Mesendoderm (in vitro differentiated cells): Measurements from ENCODE around the gene C2CD3.

Source experiments
- DNase-seq: peaks from one replicate; pipeline ENCODE4 v3.0.0; 2013
- H2AK5ac ChIP-seq: 2 replicates; pipeline ENCODE4 v1.6.1; 2013; ENCODE audit warnings: low read length, inconsistent platforms
- H2BK120ac ChIP-seq: 2 replicates; pipeline ENCODE4 v1.6.1; 2013; ENCODE audit warnings: low read depth, mild to moderate bottlenecking, low read length, moderate library complexity, mixed read lengths
- H2BK15ac ChIP-seq: replicated peaks from 2 replicates; pipeline ENCODE4 v1.6.1; 2013; ENCODE audit warnings: low read depth, mild to moderate bottlenecking, moderate library complexity
- H2BK5ac ChIP-seq: 2 replicates; pipeline ENCODE4 v1.6.1; 2013; ENCODE audit warnings: low read length, inconsistent platforms
- H3K18ac ChIP-seq: 2 replicates; pipeline ENCODE4 v1.6.1; 2013; ENCODE audit warnings: mild to moderate bottlenecking, low read length, mixed read lengths
- H3K23ac ChIP-seq: one replicate; pipeline ENCODE4 v1.6.1; 2013; ENCODE audit warnings: low read length
- H3K27ac ChIP-seq: 2 replicates; pipeline ENCODE4 v1.5.1; 2013; ENCODE audit warnings: low read depth, mild to moderate bottlenecking, inconsistent platforms, low read length, moderate library complexity
- H3K27me3 ChIP-seq: 2 replicates; pipeline ENCODE4 v1.6.1; 2013; ENCODE audit warnings: low read length, control low read depth, mild to moderate bottlenecking, inconsistent platforms; ENCODE audit not compliant: insufficient read depth, poor library complexity
- H3K36me3 ChIP-seq: 2 replicates; pipeline ENCODE4 v1.6.1; 2013; ENCODE audit warnings: low read length, inconsistent platforms; ENCODE audit not compliant: control insufficient read depth, insufficient read depth
- H3K4ac ChIP-seq: one replicate; pipeline ENCODE4 v1.6.1; 2013; ENCODE audit warnings: low read depth, mild to moderate bottlenecking, low read length, moderate library complexity
- H3K4me1 ChIP-seq: 2 replicates; pipeline ENCODE4 v1.6.1; 2013; ENCODE audit warnings: low read depth, low read length, inconsistent platforms; ENCODE audit not compliant: control insufficient read depth
- H3K4me2 ChIP-seq: 2 replicates; pipeline ENCODE4 v1.6.1; 2013; ENCODE audit warnings: low read length
- H3K4me3 ChIP-seq: 2 replicates; pipeline ENCODE4 v1.5.1; 2013; ENCODE audit warnings: mild to moderate bottlenecking, low read length
- H3K56ac ChIP-seq: one replicate; pipeline ENCODE4 v1.6.1; 2013; ENCODE audit warnings: low read length
- H3K79me1 ChIP-seq: 2 replicates; pipeline ENCODE4 v1.6.1; 2013; ENCODE audit warnings: low read length, inconsistent platforms
- H3K79me2 ChIP-seq: 2 replicates; pipeline ENCODE4 v1.6.1; 2013; ENCODE audit warnings: mild to moderate bottlenecking, low read length; ENCODE audit not compliant: control insufficient read depth, insufficient read depth
- H3K9ac ChIP-seq: 2 replicates; pipeline ENCODE4 v1.6.1; 2013; ENCODE audit warnings: low read length, inconsistent platforms
- H4K5ac ChIP-seq: one replicate; pipeline ENCODE4 v1.6.1; 2013; ENCODE audit warnings: low read length
- H4K8ac ChIP-seq: one replicate; pipeline ENCODE4 v1.6.1; 2013; ENCODE audit warnings: low read depth, mild to moderate bottlenecking, control low read depth, low read length, moderate library complexity
- WGBS: extraction: QIAGEN DNeasy Blood & Tissue Kit; methylation state at CpG from one replicate; pipeline ENCODE4 v1.1.7; 2013; ENCODE audit warnings: low lambda C conversion rate, missing lambda C conversion rate; ENCODE audit not compliant: insufficient coverage; ENCODE audit errors: extremely low coverage; 5-methylcytosine and 5-hydroxymethylcytosine counted together

The C2CD3 gene

DNA sequence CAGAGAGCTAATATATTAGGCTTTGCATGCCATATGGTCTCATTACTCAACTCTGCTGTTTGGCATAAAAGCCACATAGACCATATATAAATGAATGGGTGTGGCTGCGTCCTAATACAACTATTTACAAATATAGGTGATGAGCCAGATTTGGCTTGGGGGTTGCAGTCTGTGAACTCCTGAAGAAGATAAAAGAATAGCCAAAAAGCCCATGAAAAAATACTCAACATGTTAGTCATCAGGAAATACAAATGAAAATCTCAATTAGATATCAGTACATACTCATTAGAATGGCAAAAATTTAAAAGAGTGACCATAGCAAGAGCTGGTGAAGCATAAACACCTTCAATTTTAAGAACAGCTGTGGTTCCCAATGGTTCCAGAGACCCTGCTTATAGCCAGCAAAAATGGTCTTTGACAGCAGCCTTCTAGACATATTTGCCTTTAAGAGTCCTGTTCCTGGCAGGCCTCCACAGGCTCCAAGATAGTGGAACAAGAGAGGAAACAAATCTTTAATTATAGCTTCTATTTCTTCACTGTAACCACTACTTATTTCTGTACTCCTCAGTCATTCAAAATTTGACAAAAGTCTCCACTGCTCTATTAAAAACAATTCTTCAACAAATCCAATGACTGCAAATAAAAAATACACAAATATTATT, 16.1 kb downstream of the C2CD3 start:
- Histone ChIP-seq H3K23ac (no peak overlapping the region), H3K4me3 (no peak overlapping the region), H3K56ac (no peak overlapping the region), H2BK120ac (no peak overlapping the region), H3K79me1 (no peaks in the 10 kb centered on the region), H3K79me2 (no peaks in the 10 kb centered on the region), H3K4ac (no peak overlapping the region), H4K8ac (no peak overlapping the region), H4K5ac (no peak overlapping the region), H3K4me1 (no peaks in the 10 kb centered on the region), H2BK15ac (no peak overlapping the region), H3K36me3 (no peaks in the 10 kb centered on the region), H3K18ac (no peak overlapping the region), H2AK5ac (no peak overlapping the region), H3K4me2 (no peak overlapping the region), H3K27ac (no peak overlapping the region), H3K27me3 (no peaks in the 10 kb centered on the region), H3K9ac (no peak overlapping the region), H2BK5ac (no peak overlapping the region)
- WGBS: no CpG with 5 or more reads among the region's 1 CpG
- no peak for DNase-seq

DNA sequence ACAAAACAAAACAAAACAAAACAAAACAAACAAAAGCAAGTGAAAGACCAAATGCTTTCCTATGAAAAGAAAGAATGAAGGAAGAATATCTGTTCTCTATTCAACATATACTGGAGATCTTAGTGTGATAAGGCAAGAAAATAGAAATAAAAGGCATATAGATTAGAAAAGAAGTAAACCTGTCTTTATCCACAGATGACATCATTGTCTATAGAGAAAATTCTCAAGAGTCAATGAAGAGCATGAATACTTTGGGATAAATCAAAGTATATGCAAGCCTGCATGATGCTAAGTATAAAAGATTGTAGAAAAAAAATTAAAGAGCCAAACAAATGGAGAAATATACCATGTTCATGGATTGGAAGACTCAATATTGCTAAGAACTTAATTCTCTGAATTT, 17.6 kb downstream of the C2CD3 start:
- no peak overlapping the region for H3K18ac ChIP-seq
- no peak overlapping the region for H4K8ac ChIP-seq
- H2BK120ac ChIP-seq: no peak overlapping the region
- H3K4me3 ChIP-seq: no peak overlapping the region
- no peaks in the 10 kb centered on the region for H3K27me3 ChIP-seq
- H3K56ac ChIP-seq: no peak overlapping the region
- H2BK5ac ChIP-seq: no peak overlapping the region
- no peaks in the 10 kb centered on the region for H3K4me1 ChIP-seq
- no peak overlapping the region for H2BK15ac ChIP-seq
- no peak for DNase-seq
- no peaks in the 10 kb centered on the region for H3K79me2 ChIP-seq
- no peak overlapping the region for H3K27ac ChIP-seq
- H3K79me1 ChIP-seq: no peaks in the 10 kb centered on the region
- no peak overlapping the region for H3K4me2 ChIP-seq
- H3K23ac ChIP-seq: no peak overlapping the region
- no peaks in the 10 kb centered on the region for H3K36me3 ChIP-seq
- H3K9ac ChIP-seq: no peak overlapping the region
- no peak overlapping the region for H2AK5ac ChIP-seq
- H4K5ac ChIP-seq: no peak overlapping the region
- no peak overlapping the region for H3K4ac ChIP-seq

- H3K4me1 ChIP-seq: no peaks in the 10 kb centered on the region
- no peaks in the 10 kb centered on the region for H3K27me3 ChIP-seq
- H3K4ac ChIP-seq: no peak overlapping the region
- no peak overlapping the region for H3K9ac ChIP-seq
- DNase-seq: no peak
- H3K4me2 ChIP-seq: no peak overlapping the region
- no CpG with 5 or more reads among the region's 5 CpGs for WGBS
- H3K79me2 ChIP-seq: no peaks in the 10 kb centered on the region
- no peak overlapping the region for H3K23ac ChIP-seq
- no peak overlapping the region for H3K27ac ChIP-seq
- no peak overlapping the region for H4K5ac ChIP-seq
- H3K36me3 ChIP-seq: no peaks in the 10 kb centered on the region
- H3K56ac ChIP-seq: no peak overlapping the region
- no peak overlapping the region for H2BK15ac ChIP-seq
- no peak overlapping the region for H2BK5ac ChIP-seq
- H2AK5ac ChIP-seq: no peak overlapping the region
- H4K8ac ChIP-seq: no peak overlapping the region
- no peak overlapping the region for H2BK120ac ChIP-seq
- no peak overlapping the region for H3K18ac ChIP-seq
- no peaks in the 10 kb centered on the region for H3K79me1 ChIP-seq
- H3K4me3 ChIP-seq: no peak overlapping the region
Measured at GRCh38 chr11:74147199-74147929, 23.4 kb downstream of the C2CD3 start.

DNA sequence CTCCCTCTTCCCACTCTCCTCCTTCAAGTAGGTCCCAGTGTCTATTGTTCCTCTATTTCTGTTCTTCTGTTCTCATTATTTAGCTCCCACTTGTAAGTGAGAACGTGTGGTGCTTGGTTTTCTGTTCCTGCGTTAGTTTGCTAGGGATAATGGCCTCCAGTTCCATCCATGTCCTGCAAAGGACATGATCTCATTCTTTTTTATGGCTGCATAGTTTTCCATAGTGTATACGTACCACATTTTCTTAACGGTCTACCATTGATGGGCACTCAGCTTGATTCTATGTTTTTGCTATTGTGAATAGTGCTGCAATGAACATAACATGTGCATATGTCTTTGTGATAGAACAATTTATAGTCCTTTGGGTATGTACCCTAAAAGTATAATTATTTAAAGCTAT, 26.2 kb downstream of the C2CD3 start:
- Histone ChIP-seq H4K8ac (no peak overlapping the region), H2BK15ac (no peak overlapping the region), H3K4me2 (no peak overlapping the region), H3K27me3 (no peaks in the 10 kb centered on the region), H3K79me1 (no peaks in the 10 kb centered on the region), H2BK5ac (no peak overlapping the region), H3K27ac (no peak overlapping the region), H2AK5ac (no peak overlapping the region), H3K18ac (no peak overlapping the region), H3K36me3 (no peaks in the 10 kb centered on the region), H3K4me1 (no peaks in the 10 kb centered on the region), H3K4me3 (no peak overlapping the region), H3K56ac (no peak overlapping the region), H3K4ac (no peak overlapping the region), H3K79me2 (no peaks in the 10 kb centered on the region), H4K5ac (no peak overlapping the region), H2BK120ac (no peak overlapping the region), H3K23ac (no peak overlapping the region), H3K9ac (no peak overlapping the region)
- WGBS: no CpG with 5 or more reads among the region's 4 CpGs
- DNase-seq: no peak

DNA sequence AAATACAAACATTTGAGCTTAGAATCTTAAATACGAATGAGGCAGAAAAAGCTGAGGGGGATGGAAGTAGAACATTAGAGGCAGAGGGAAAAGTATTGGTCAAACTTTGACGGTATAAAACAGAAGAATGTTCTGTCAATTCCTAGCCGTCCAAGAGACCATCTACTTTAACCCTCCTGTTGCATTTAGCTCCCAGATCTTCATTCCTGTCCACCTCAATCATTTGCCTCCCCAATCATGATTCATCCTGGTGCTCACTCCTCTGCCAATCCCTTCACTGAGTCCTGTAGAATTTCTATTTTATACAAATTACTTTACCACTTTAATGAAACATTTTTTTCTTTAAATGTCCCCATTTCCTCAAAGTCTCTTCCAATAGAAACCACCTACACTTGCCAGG, 28.2 kb downstream of the C2CD3 start:
- no peak overlapping the region for H4K5ac ChIP-seq
- no peak overlapping the region for H3K18ac ChIP-seq
- no peak overlapping the region for H3K4ac ChIP-seq
- H3K23ac ChIP-seq: no peak overlapping the region
- H2BK5ac ChIP-seq: no peak overlapping the region
- no peak overlapping the region for H3K4me2 ChIP-seq
- H2BK15ac ChIP-seq: no peak overlapping the region
- no peaks in the 10 kb centered on the region for H3K27me3 ChIP-seq
- H3K79me1 ChIP-seq: no peaks in the 10 kb centered on the region
- DNase-seq: no peak
- H3K79me2 ChIP-seq: no peaks in the 10 kb centered on the region
- no peaks in the 10 kb centered on the region for H3K4me1 ChIP-seq
- no peak overlapping the region for H2BK120ac ChIP-seq
- H4K8ac ChIP-seq: no peak overlapping the region
- no peak overlapping the region for H3K4me3 ChIP-seq
- no peak overlapping the region for H3K9ac ChIP-seq
- H3K27ac ChIP-seq: no peak overlapping the region
- WGBS: no CpG with 5 or more reads among the region's 3 CpGs
- H2AK5ac ChIP-seq: no peak overlapping the region
- no peak overlapping the region for H3K56ac ChIP-seq
- no peaks in the 10 kb centered on the region for H3K36me3 ChIP-seq

- Histone ChIP-seq H3K9ac (no peak overlapping the region), H4K5ac (no peak overlapping the region), H2BK15ac (peak overlapping the region; percentile 88), H2BK5ac (no peak overlapping the region), H3K27me3 (no peaks in the 10 kb centered on the region), H3K79me1 (no peaks in the 10 kb centered on the region), H3K4me2 (no peak overlapping the region), H3K36me3 (no peaks in the 10 kb centered on the region), H3K23ac (no peak overlapping the region), H3K18ac (no peak overlapping the region), H2AK5ac (no peak overlapping the region), H3K4me3 (no peak overlapping the region), H3K79me2 (no peaks in the 10 kb centered on the region), H4K8ac (no peak overlapping the region), H2BK120ac (no peak overlapping the region), H3K4ac (no peak overlapping the region), H3K4me1 (no peaks in the 10 kb centered on the region), H3K27ac (no peak overlapping the region), H3K56ac (no peak overlapping the region)
- no CpG with 5 or more reads among the region's 3 CpGs for WGBS
- no peak for DNase-seq
Measured at GRCh38 chr11:74141908-74142307, 28.9 kb downstream of the C2CD3 start.
